ENCODE results near the gene LBR.

The LBR gene

DNA sequence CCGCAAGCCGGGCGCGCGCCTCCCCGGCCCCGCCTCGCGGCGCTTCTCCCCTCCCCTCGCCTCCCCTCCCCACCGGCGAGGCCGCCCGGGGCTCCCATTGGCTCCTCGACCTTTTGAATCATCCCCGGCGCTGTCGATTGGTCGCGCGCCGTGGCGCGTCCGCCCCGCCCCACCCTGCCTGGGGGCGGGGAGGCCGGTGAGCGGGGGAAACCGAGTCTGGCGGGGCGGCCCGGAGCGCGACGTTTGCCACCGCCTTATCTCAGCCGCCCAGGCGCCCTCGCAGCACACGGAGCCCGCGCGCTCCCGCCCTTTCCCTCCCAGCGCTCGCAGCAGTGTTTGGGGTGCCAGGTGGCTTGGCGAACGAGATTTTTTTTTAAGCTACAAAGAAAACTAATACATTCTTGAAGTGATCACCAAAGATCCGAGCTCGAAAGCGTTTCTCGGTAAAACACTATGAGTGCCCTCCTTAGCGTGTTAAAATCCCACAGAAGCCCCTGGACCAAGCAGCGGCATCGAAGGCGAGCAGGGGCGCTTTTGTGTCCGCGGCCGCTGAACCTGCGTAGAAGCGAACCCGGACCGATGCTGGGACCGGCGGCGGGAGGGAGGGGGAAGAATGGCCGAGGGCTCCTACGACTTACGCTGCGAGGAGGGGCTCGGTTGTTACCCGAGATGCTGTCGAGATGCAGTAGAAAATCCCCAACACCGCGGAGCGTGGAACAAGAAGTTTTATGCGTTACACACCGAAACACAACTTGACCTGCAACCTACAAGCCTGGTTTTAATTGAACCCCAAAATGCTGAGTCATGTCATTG is 436 bp upstream of the LBR start (continued):
- TF ChIP-seq, protein P1, sequence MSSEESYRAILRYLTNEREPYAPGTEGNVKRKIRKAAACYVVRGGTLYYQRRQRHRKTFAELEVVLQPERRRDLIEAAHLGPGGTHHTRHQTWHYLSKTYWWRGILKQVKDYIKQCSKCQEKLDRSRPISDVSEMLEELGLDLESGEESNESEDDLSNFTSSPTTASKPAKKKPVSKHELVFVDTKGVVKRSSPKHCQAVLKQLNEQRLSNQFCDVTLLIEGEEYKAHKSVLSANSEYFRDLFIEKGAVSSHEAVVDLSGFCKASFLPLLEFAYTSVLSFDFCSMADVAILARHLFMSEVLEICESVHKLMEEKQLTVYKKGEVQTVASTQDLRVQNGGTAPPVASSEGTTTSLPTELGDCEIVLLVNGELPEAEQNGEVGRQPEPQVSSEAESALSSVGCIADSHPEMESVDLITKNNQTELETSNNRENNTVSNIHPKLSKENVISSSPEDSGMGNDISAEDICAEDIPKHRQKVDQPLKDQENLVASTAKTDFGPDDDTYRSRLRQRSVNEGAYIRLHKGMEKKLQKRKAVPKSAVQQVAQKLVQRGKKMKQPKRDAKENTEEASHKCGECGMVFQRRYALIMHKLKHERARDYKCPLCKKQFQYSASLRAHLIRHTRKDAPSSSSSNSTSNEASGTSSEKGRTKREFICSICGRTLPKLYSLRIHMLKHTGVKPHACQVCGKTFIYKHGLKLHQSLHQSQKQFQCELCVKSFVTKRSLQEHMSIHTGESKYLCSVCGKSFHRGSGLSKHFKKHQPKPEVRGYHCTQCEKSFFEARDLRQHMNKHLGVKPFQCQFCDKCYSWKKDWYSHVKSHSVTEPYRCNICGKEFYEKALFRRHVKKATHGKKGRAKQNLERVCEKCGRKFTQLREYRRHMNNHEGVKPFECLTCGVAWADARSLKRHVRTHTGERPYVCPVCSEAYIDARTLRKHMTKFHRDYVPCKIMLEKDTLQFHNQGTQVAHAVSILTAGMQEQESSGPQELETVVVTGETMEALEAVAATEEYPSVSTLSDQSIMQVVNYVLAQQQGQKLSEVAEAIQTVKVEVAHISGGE (tag by site-specific recombination; conservative IDR thresholded peaks at IDR 0.05; ENCODE audit: low read depth): peak; percentile 80
- TF ChIP-seq TRIM28 (IDR thresholded peaks at IDR 0.05; ENCODE audit: borderline replicate concordance, low read length) (no peak), SCRT2 (tag by site-specific recombination; IDR thresholded peaks at IDR 0.05) (peak; percentile 42; the same call in 1 of the 2 replicates), OVOL3 (tag by site-specific recombination; IDR thresholded peaks at IDR 0.05) (0 out of 2 replicates have a peak, but pooled peaks have one; percentile 42), ZNF585B (tag by site-specific recombination; IDR thresholded peaks at IDR 0.05) (peak; percentile 12; the same call in 1 of the 2 replicates), ZNF341 (tag by site-specific recombination; IDR thresholded peaks at IDR 0.05; ENCODE audit: low read depth) (peak; percentile 94), ZBTB20 (tag by site-specific recombination; IDR thresholded peaks at IDR 0.05) (peak; percentile 62; the same call in 1 of the 2 replicates), KLF10 (tag by site-specific recombination; IDR thresholded peaks at IDR 0.05) (peak; percentile 92), ZNF621 (tag by site-specific recombination; IDR thresholded peaks at IDR 0.05) (no peak), WT1 (tag by site-specific recombination; IDR thresholded peaks at IDR 0.05) (peak; percentile 41; the same call in 1 of the 2 replicates), SETDB1 (IDR thresholded peaks at IDR 0.05; ENCODE audit: insufficient read length, low read length) (no peak), ZNF626 (tag by site-specific recombination; IDR thresholded peaks at IDR 0.05) (no peak), YY2 (tag by site-specific recombination; IDR thresholded peaks at IDR 0.05) (0 out of 2 replicates have a peak, but pooled peaks have one; percentile 14), ZNF791 (tag by site-specific recombination; IDR thresholded peaks at IDR 0.05) (no peak), YY1 (tag by site-specific recombination; IDR thresholded peaks at IDR 0.05) (peak; percentile 49; the same call in 1 of the 2 replicates), OSR2 (tag by site-specific recombination; IDR thresholded peaks at IDR 0.05) (0 out of 2 replicates have a peak, but pooled peaks have one; percentile 12), ZEB2 (tag by site-specific recombination; IDR thresholded peaks at IDR 0.05) (peak; percentile 96), ZNF48 (tag by site-specific recombination; IDR thresholded peaks at IDR 0.05) (no peak)
- TF ChIP-seq, protein P2, sequence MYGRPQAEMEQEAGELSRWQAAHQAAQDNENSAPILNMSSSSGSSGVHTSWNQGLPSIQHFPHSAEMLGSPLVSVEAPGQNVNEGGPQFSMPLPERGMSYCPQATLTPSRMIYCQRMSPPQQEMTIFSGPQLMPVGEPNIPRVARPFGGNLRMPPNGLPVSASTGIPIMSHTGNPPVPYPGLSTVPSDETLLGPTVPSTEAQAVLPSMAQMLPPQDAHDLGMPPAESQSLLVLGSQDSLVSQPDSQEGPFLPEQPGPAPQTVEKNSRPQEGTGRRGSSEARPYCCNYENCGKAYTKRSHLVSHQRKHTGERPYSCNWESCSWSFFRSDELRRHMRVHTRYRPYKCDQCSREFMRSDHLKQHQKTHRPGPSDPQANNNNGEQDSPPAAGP (tag by site-specific recombination; IDR thresholded peaks at IDR 0.05): peak; percentile 60
- TF ChIP-seq, protein P3, sequence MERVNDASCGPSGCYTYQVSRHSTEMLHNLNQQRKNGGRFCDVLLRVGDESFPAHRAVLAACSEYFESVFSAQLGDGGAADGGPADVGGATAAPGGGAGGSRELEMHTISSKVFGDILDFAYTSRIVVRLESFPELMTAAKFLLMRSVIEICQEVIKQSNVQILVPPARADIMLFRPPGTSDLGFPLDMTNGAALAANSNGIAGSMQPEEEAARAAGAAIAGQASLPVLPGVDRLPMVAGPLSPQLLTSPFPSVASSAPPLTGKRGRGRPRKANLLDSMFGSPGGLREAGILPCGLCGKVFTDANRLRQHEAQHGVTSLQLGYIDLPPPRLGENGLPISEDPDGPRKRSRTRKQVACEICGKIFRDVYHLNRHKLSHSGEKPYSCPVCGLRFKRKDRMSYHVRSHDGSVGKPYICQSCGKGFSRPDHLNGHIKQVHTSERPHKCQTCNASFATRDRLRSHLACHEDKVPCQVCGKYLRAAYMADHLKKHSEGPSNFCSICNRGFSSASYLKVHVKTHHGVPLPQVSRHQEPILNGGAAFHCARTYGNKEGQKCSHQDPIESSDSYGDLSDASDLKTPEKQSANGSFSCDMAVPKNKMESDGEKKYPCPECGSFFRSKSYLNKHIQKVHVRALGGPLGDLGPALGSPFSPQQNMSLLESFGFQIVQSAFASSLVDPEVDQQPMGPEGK (tag by site-specific recombination; IDR thresholded peaks at IDR 0.05): peak; percentile 97
- TF ChIP-seq, protein P4, sequence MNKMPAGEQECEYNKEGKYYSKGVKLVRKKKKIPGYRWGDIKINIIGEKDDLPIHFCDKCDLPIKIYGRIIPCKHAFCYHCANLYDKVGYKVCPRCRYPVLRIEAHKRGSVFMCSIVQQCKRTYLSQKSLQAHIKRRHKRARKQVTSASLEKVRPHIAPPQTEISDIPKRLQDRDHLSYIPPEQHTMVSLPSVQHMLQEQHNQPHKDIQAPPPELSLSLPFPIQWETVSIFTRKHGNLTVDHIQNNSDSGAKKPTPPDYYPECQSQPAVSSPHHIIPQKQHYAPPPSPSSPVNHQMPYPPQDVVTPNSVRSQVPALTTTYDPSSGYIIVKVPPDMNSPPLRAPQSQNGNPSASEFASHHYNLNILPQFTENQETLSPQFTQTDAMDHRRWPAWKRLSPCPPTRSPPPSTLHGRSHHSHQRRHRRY (tag by site-specific recombination; IDR thresholded peaks at IDR 0.05): no peak

Measured in HEK293 (cell line).